Measurements from ENCODE around the gene RAI14.

- TF ChIP-seq CTCF (IDR thresholded peaks at IDR 0.05) (no peak), POLR2A (IDR thresholded peaks at IDR 0.05) (no peak)
Measured at GRCh38 chr5:34632807-34633422, 23.2 kb upstream of the RAI14 start.

All from heart left ventricle (tissue), 13 donors.